ENCODE results near the gene SCN11A. TPM values are rescaled to one million over a fixed set of nuclear protein-coding genes. Genes with fewer than 3 reads are reported as not detected.

The SCN11A gene
- total and polyA plus RNA-seq, 9 of the 15 experiments (the other 6 are each of a cell fraction or from before 2014, with no cell fraction given), result 0.01 to 0.05 (median 0.04) TPM; not detected in 6

DNA sequence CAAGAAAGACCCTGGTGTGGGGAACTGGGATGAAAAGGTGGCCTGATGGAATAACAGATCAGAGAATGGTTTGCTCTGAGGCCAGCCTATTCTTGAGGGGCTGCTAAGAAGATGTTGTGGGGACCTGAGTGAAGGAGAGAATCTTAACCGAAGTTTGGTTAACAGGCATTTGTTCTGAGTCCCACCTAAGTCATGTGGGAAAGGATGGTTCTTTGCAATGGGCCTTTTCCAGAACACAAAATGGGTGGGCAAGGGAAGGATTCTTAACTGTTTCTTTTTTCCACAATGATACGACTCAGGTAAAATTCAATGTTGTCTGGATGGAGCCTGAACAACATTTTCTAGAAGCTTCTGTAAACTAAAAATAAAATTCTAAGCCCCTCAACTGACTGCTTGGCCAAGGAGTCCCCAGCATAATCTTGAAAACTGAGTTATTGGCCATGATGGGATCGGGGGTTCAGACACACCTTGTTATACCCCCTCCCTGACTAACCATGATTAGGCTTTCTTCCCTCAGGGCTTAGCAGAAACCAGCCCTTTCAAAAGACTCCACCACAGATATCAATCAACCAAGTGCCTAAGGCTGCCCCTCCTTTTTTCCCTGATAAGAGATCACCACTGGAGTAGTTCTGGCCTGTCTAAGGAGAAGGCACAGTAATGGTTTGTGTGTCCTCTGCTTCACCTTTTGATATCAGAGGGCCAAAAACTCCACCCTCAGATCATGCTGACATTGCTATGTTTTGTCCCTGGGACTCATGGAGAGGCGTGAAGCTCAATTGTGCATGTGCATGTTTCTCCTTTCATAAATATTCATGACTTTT lies 30.1 kb downstream of the SCN11A start (continued):
- no peak for TF ChIP-seq ELK1 (CRISPR knock-in tag; IDR thresholded peaks at IDR 0.05)
- TF ChIP-seq ZKSCAN1 (IDR thresholded peaks at IDR 0.05; ENCODE audit: low read depth, low read length), result no peak
- no peak for TF ChIP-seq BDP1 (IDR thresholded peaks at IDR 0.05; ENCODE audit: insufficient read depth, insufficient read length)
- no peak for TF ChIP-seq ZNF232 (CRISPR knock-in tag; IDR thresholded peaks at IDR 0.05)
- peak; percentile 89 for TF ChIP-seq RNF2 (IDR thresholded peaks at IDR 0.05)
- TF ChIP-seq IFI16 (CRISPR knock-in tag; IDR thresholded peaks at IDR 0.05), result no peak
- TF ChIP-seq, protein P1, sequence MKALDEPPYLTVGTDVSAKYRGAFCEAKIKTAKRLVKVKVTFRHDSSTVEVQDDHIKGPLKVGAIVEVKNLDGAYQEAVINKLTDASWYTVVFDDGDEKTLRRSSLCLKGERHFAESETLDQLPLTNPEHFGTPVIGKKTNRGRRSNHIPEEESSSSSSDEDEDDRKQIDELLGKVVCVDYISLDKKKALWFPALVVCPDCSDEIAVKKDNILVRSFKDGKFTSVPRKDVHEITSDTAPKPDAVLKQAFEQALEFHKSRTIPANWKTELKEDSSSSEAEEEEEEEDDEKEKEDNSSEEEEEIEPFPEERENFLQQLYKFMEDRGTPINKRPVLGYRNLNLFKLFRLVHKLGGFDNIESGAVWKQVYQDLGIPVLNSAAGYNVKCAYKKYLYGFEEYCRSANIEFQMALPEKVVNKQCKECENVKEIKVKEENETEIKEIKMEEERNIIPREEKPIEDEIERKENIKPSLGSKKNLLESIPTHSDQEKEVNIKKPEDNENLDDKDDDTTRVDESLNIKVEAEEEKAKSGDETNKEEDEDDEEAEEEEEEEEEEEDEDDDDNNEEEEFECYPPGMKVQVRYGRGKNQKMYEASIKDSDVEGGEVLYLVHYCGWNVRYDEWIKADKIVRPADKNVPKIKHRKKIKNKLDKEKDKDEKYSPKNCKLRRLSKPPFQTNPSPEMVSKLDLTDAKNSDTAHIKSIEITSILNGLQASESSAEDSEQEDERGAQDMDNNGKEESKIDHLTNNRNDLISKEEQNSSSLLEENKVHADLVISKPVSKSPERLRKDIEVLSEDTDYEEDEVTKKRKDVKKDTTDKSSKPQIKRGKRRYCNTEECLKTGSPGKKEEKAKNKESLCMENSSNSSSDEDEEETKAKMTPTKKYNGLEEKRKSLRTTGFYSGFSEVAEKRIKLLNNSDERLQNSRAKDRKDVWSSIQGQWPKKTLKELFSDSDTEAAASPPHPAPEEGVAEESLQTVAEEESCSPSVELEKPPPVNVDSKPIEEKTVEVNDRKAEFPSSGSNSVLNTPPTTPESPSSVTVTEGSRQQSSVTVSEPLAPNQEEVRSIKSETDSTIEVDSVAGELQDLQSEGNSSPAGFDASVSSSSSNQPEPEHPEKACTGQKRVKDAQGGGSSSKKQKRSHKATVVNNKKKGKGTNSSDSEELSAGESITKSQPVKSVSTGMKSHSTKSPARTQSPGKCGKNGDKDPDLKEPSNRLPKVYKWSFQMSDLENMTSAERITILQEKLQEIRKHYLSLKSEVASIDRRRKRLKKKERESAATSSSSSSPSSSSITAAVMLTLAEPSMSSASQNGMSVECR (CRISPR knock-in tag; IDR thresholded peaks at IDR 0.05), result no peak
- no peak for TF ChIP-seq MITF (IDR thresholded peaks at IDR 0.05)
- TF ChIP-seq HMG20B (CRISPR knock-in tag; IDR thresholded peaks at IDR 0.05), result no peak
- TF ChIP-seq MYNN (IDR thresholded peaks at IDR 0.05), result no peak
- TF ChIP-seq MYNN (CRISPR knock-in tag; IDR thresholded peaks at IDR 0.05), result no peak
- TF ChIP-seq EHMT2 (IDR thresholded peaks at IDR 0.05), result no peak
- TF ChIP-seq L3MBTL2 (IDR thresholded peaks at IDR 0.05), result peak; percentile 90
- TF ChIP-seq ZNF512 (tag; IDR thresholded peaks at IDR 0.05), result no peak
- no peak for TF ChIP-seq EZH2 (IDR thresholded peaks at IDR 0.05; ENCODE audit: borderline replicate concordance, low read depth, low read length)
